Temporal lobe (tissue), 1 donor: ENCODE data around the gene NAIP. TPM values are rescaled to one million over a fixed set of nuclear protein-coding genes. Genes with fewer than 3 reads are reported as not detected.

Experiments
- total RNA-seq: library from RNA; depleted of rRNA; stranded (reverse); fragments of >200 nt; gene quantifications from one replicate; pipeline ENCODE4 v1.2.3, GENCODE V29; 2014

The NAIP gene
- total RNA-seq, 1 donor from 2014 or later, result 20.7 TPM

Other genes with a start within 250 kb of the NAIP start
- 18.2 TPM for gene SERF1A, start 124.7 kb downstream of the NAIP start, total RNA-seq
- 27.5 TPM for gene SMN1, start 100.3 kb downstream of the NAIP start, total RNA-seq
- 44.0 TPM for gene GTF2H2, start 42.3 kb upstream of the NAIP start, total RNA-seq